Gastrocnemius medialis (tissue), 4 donors: Measurements from ENCODE around the gene PAIP2B. TPM values are rescaled to one million over a fixed set of nuclear protein-coding genes. Genes with fewer than 3 reads are reported as not detected.

Experiments
- ATAC-seq, 2 donors: fragments of 150-250 bp; one replicate each; pipeline ENCODE4 v1.9.1; 2016
- DNase-seq, 2 donors: peaks; one replicate each; pipeline ENCODE4 v3.0.0-alpha.2; 2019
- H3K27ac ChIP-seq, 4 donors: fragments of 200-600 bp; sonication (generic); 1 replicate in 1 of 4; 2 replicates in 3 of 4; pipeline ENCODE4 v1.5.1; 2016 to 2018; ENCODE audit warnings: mild to moderate bottlenecking in 2 of 4, moderate library complexity in 1 of 4
- H3K27me3 ChIP-seq, 3 donors: fragments of 200-600 bp; sonication (generic) in 2 of 3; 1 replicate in 1 of 3; 2 replicates in 2 of 3; pipeline versions ENCODE4 v1.5.1 to v1.6.0; 2016 to 2019; ENCODE audit warnings: mild to moderate bottlenecking in 1 of 3, moderate library complexity in 1 of 3
- H3K36me3 ChIP-seq, 2 donors: fragments of 200-600 bp; sonication (generic) in 1 of 2; one replicate each; pipeline ENCODE4 v1.5.1; 2017 to 2018
- H3K4me1 ChIP-seq, 2 donors: fragments of 200-600 bp; sonication (generic) in 1 of 2; one replicate each; pipeline ENCODE4 v1.5.1; 2016 to 2017; ENCODE audit warnings: mild to moderate bottlenecking in 2 of 2
- H3K4me3 ChIP-seq, 4 donors: fragments of 200-600 bp; sonication (generic) in 3 of 4; 1 replicate in 1 of 4; 2 replicates in 3 of 4; pipeline ENCODE4 v1.5.1; 2016 to 2019; ENCODE audit warnings: mild to moderate bottlenecking in 2 of 4
- H3K9me3 ChIP-seq, 3 donors: fragments of 200-600 bp; sonication (generic) in 2 of 3; 1 replicate in 1 of 3; 2 replicates in 2 of 3; pipeline ENCODE4 v1.5.1; 2016 to 2019
- POLR2A ChIP-seq, 2 donors: fragments of 450-650 bp; IDR thresholded peaks; one replicate each; pipeline ENCODE4 v1.6.1; 2017; ENCODE audit warnings: antibody characterized with exemption in 2 of 2, mild to moderate bottlenecking in 2 of 2, moderate library complexity in 2 of 2
- in situ Hi-C, 4 donors: fragments of 200-750 bp; cut with MboI; loops; one replicate each; pipeline versions ENCODE4 v1.15.0 to v1.8.0; 2017; ENCODE audit warnings: low sequenced_read_pairs in 4 of 4
- intact Hi-C: fragments of 100-400 bp; cut with DNase I; formaldehyde crosslinking; loops from one replicate; pipeline ENCODE4 v1.15.1; 2023; ENCODE audit warnings: low total_unique reads
- total RNA-seq, 4 donors: library from RNA; depleted of rRNA; stranded (reverse); fragments of >200 nt; gene quantifications; one replicate each; pipeline versions ENCODE4 v1.1.0 to v1.2.3, GENCODE V29; 2016
- TF ChIP-seq, protein P1 (sequence below), 5 experiments: fragments of 450-650 bp in 3 of 5; fragments of 200-600 bp in 2 of 5; sonication (generic) in 2 of 5; IDR thresholded peaks in 4 of 5; conservative IDR thresholded peaks in 1 of 5; 1 replicate in 4 of 5; 2 replicates in 1 of 5; pipeline ENCODE4 v1.5.1; 2016 to 2019; ENCODE audit warnings: antibody characterized with exemption in 5 of 5, mild to moderate bottlenecking in 3 of 5, moderate library complexity in 3 of 5

PAIP2B gene
- total RNA-seq, 4 donors from 2014 or later: 14.6 to 32.6 (median 15.9) TPM

DNA sequence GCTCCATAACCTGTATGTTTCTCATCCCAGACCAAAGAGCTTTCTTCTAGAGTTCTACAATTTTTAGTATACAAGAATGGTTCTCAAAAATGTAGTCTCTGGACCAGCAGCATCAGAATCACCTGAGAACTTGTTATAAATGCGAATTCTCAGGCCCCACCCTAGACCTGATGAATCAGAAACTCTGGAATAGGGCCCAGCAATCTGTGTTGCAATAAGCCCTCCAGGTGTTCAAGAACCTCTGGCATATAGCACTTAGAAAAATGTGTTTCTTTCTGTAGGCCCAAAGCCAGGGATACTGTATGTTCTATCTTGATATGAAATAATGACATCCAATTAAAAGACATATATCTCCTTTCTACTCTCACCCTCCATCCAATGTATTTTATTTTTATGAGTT is 10.4 kb downstream of the PAIP2B start:
- Histone ChIP-seq H3K27me3 (no peaks in the 10 kb centered on the region), H3K27ac (no peak overlapping the region), H3K9me3 (no peaks in the 10 kb centered on the region), H3K4me3 (no peak overlapping the region), H3K36me3 (no peaks in the 10 kb centered on the region), H3K4me1 (peaks cover 0 to 7% of the 10 kb centered on the region in 2 donors)
- DNase-seq (no peak), ATAC-seq (no peak)
- intact Hi-C loops: no loop called here
- TF ChIP-seq, protein P1, sequence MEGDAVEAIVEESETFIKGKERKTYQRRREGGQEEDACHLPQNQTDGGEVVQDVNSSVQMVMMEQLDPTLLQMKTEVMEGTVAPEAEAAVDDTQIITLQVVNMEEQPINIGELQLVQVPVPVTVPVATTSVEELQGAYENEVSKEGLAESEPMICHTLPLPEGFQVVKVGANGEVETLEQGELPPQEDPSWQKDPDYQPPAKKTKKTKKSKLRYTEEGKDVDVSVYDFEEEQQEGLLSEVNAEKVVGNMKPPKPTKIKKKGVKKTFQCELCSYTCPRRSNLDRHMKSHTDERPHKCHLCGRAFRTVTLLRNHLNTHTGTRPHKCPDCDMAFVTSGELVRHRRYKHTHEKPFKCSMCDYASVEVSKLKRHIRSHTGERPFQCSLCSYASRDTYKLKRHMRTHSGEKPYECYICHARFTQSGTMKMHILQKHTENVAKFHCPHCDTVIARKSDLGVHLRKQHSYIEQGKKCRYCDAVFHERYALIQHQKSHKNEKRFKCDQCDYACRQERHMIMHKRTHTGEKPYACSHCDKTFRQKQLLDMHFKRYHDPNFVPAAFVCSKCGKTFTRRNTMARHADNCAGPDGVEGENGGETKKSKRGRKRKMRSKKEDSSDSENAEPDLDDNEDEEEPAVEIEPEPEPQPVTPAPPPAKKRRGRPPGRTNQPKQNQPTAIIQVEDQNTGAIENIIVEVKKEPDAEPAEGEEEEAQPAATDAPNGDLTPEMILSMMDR (IDR thresholded peaks at IDR 0.05 in 4 of 5, conservative IDR thresholded peaks at IDR 0.05 in 1 of 5): no peak
- no peak for TF ChIP-seq POLR2A (IDR thresholded peaks at IDR 0.05)
- in situ Hi-C loops: loop anchor here in 2 of 4 donors (25.0 kb wide), 2 partner anchors 121 to 296 kb away; partner anchors contain the start of gene ZNF638 (in 1 of the 2)

- in situ Hi-C loops: loop anchor here in 2 of 4 donors (25.0 kb wide), 2 partner anchors 122 to 297 kb away; partner anchors contain the start of gene ZNF638 (in 1 of the 2)
Observed at GRCh38 chr2:71215447-71215846, 11.5 kb downstream of the PAIP2B start.

GRCh38 chr2:71212336-71212735 is 14.6 kb downstream of the PAIP2B start:
- no peak for DNase-seq
- H3K4me3 ChIP-seq: no peak overlapping the region
- H3K27ac ChIP-seq: no peak overlapping the region
- ATAC-seq: no peak
- intact Hi-C loops: no loop called here
- in situ Hi-C loops: loop anchor here in 2 of 4 donors (25.0 kb wide), 2 partner anchors 125 to 300 kb away; partner anchors contain the start of gene ZNF638 (in 1 of the 2)
- H3K36me3 ChIP-seq: no peaks in the 10 kb centered on the region
- H3K9me3 ChIP-seq: no peaks in the 10 kb centered on the region
- no peaks in the 10 kb centered on the region for H3K27me3 ChIP-seq
- peaks cover 8 to 15% of the 10 kb centered on the region in 2 donors for H3K4me1 ChIP-seq
- TF ChIP-seq POLR2A (IDR thresholded peaks at IDR 0.05): no peak
- TF ChIP-seq, protein P1 (IDR thresholded peaks at IDR 0.05 in 4 of 5, conservative IDR thresholded peaks at IDR 0.05 in 1 of 5): no peak

More at GRCh38 chr2:71215447-71215846, 11.5 kb downstream of the PAIP2B start:
- Histone ChIP-seq H3K9me3 (no peaks in the 10 kb centered on the region), H3K36me3 (no peaks in the 10 kb centered on the region), H3K4me3 (no peak overlapping the region), H3K4me1 (peaks cover 2 to 12% of the 10 kb centered on the region in 2 donors), H3K27ac (no peak overlapping the region), H3K27me3 (no peaks in the 10 kb centered on the region)
- intact Hi-C loops: no loop called here
- DNase-seq: no peak
- no peak for TF ChIP-seq POLR2A (IDR thresholded peaks at IDR 0.05)
- TF ChIP-seq, protein P1 (IDR thresholded peaks at IDR 0.05 in 4 of 5, conservative IDR thresholded peaks at IDR 0.05 in 1 of 5): no peak
- ATAC-seq: no peak

DNA sequence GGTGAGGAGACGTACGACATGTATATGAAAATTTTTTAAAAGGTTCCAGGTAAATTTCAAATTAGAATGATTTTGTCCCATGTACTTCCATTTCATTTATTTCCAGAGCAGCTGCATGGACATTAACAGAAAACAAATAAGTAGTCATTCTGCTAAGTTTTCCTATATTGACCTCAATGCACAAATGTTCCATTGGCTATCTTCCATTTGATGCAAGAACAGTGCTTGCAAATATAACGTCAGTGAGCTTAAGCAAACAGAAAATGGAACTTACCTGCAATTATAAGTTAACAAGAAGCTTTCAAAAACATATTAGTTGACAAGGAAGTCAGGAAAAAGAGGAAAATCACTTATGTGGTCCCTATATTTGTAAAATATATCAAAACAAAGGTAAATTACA is 16.6 kb downstream of the PAIP2B start:
- ATAC-seq (no peak), DNase-seq (no peak)
- intact Hi-C loops: no loop called here
- no peaks in the 10 kb centered on the region for H3K9me3 ChIP-seq
- in situ Hi-C loops: loop anchor here in 2 of 4 donors (25.0 kb wide), 2 partner anchors 127 to 302 kb away; partner anchors contain the start of gene ZNF638 (in 1 of the 2)
- no peak overlapping the region for H3K4me3 ChIP-seq
- H3K27ac ChIP-seq: no peak overlapping the region
- peaks cover 8 to 15% of the 10 kb centered on the region in 2 donors for H3K4me1 ChIP-seq
- H3K27me3 ChIP-seq: no peaks in the 10 kb centered on the region
- TF ChIP-seq POLR2A (IDR thresholded peaks at IDR 0.05): no peak
- H3K36me3 ChIP-seq: no peaks in the 10 kb centered on the region

DNA sequence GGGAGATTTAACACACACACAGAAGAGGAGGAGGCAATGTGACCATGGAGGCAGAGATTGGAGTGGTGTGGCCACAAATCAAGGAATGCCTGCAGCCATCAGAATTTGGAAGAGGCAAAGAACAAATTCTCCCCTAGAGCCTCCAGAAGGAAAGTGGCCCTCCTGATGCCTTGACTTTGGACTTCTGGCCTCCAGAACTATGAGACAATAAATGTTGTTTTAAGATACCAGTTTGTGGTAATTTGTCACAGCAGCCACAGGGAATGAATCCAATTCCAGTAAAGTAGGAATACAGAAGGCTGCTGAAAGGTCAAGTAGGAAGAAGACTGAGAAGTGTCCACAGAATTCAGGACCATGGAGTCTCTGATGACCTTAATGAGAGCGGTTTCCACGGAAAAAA is 18.1 kb downstream of the PAIP2B start:
- Histone ChIP-seq H3K36me3 (no peaks in the 10 kb centered on the region), H3K4me1 (peaks cover 8 to 15% of the 10 kb centered on the region in 2 donors), H3K27me3 (no peaks in the 10 kb centered on the region), H3K27ac (no peak overlapping the region), H3K4me3 (no peak overlapping the region), H3K9me3 (no peaks in the 10 kb centered on the region)
- in situ Hi-C loops (loop anchor here in 2 of 4 donors (25.0 kb wide), 2 partner anchors 129 to 304 kb away; partner anchors contain the start of gene ZNF638 (in 1 of the 2)), intact Hi-C loops (no loop called here)
- no peak for ATAC-seq
- TF ChIP-seq POLR2A (IDR thresholded peaks at IDR 0.05): no peak
- TF ChIP-seq, protein P1 (IDR thresholded peaks at IDR 0.05 in 4 of 5, conservative IDR thresholded peaks at IDR 0.05 in 1 of 5): no peak
- no peak for DNase-seq
